HEK293 (cell line): Measurements from ENCODE around the gene TMEM183A.

Source experiments
- PRDM10 ChIP-seq: fragments of 450-650 bp; formaldehyde crosslinking; IDR thresholded peaks from 2 replicates; pipeline ENCODE4 v1.5.1; 2016; ENCODE audit warnings: missing biosample characterization, missing genetic modification characterization
- REST ChIP-seq: fragments of 450-650 bp; formaldehyde crosslinking; IDR thresholded peaks from 2 replicates; pipeline ENCODE4 v1.5.1; 2016; ENCODE audit warnings: missing biosample characterization, missing genetic modification characterization
- ZBTB7A ChIP-seq: fragments of 450-650 bp; formaldehyde crosslinking; IDR thresholded peaks from 2 replicates; pipeline ENCODE4 v1.5.1; 2016; ENCODE audit warnings: low read depth, missing biosample characterization, missing genetic modification characterization
- ZNF248 ChIP-seq: fragments of 450-650 bp; formaldehyde crosslinking; IDR thresholded peaks from 2 replicates; pipeline ENCODE4 v1.5.1; 2017; ENCODE audit warnings: missing biosample characterization, missing genetic modification characterization
- ZNF391 ChIP-seq: fragments of 450-650 bp; formaldehyde crosslinking; IDR thresholded peaks from 2 replicates; pipeline ENCODE4 v1.5.1; 2016; ENCODE audit warnings: low read depth, missing biosample characterization, missing genetic modification characterization, borderline replicate concordance
- ZNF423 ChIP-seq: fragments of 450-650 bp; formaldehyde crosslinking; IDR thresholded peaks from 2 replicates; pipeline ENCODE4 v1.5.1; 2016; ENCODE audit warnings: missing biosample characterization, missing genetic modification characterization
- ZNF670 ChIP-seq: fragments of 450-650 bp; formaldehyde crosslinking; IDR thresholded peaks from 2 replicates; pipeline ENCODE4 v1.5.1; 2016; ENCODE audit warnings: missing biosample characterization, missing genetic modification characterization, low read depth
- ZNF692 ChIP-seq: fragments of 450-650 bp; formaldehyde crosslinking; IDR thresholded peaks from 2 replicates; pipeline ENCODE4 v1.5.1; 2016; ENCODE audit warnings: missing biosample characterization, missing genetic modification characterization
- TF ChIP-seq, protein P1 (sequence below): fragments of 450-650 bp; formaldehyde crosslinking; IDR thresholded peaks from 2 replicates; pipeline ENCODE4 v1.5.1; 2016; ENCODE audit warnings: missing biosample characterization, missing genetic modification characterization

- TF ChIP-seq ZBTB7A (tag by site-specific recombination) (no peak), REST (no peak), ZNF692 (no peak), ZNF423 (no peak), ZNF248 (tag by site-specific recombination) (no peak), ZNF391 (no peak), PRDM10 (no peak), ZNF670 (tag by site-specific recombination) (no peak)
- TF ChIP-seq, protein P1, sequence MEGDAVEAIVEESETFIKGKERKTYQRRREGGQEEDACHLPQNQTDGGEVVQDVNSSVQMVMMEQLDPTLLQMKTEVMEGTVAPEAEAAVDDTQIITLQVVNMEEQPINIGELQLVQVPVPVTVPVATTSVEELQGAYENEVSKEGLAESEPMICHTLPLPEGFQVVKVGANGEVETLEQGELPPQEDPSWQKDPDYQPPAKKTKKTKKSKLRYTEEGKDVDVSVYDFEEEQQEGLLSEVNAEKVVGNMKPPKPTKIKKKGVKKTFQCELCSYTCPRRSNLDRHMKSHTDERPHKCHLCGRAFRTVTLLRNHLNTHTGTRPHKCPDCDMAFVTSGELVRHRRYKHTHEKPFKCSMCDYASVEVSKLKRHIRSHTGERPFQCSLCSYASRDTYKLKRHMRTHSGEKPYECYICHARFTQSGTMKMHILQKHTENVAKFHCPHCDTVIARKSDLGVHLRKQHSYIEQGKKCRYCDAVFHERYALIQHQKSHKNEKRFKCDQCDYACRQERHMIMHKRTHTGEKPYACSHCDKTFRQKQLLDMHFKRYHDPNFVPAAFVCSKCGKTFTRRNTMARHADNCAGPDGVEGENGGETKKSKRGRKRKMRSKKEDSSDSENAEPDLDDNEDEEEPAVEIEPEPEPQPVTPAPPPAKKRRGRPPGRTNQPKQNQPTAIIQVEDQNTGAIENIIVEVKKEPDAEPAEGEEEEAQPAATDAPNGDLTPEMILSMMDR (tag by site-specific recombination) = no peak
Observed at GRCh38 chr1:202974856-202975255, 32.3 kb upstream of the TMEM183A start.
